Heart left ventricle (tissue), 16 donors: ENCODE measurements around the gene COL27A1. TPM values are rescaled to one million over a fixed set of nuclear protein-coding genes. Genes with fewer than 3 reads are reported as not detected.

Source experiments
- ATAC-seq, 4 donors: fragments of 200-7000 bp; cut with Tn5 transposase; one replicate each; pipeline ENCODE4 v1.9.1; 2020 to 2022; ENCODE audit warnings: moderate library complexity in 4 of 4, mild to moderate bottlenecking in 3 of 4, moderate number of reproducible peaks in 1 of 4
- DNase-seq, 5 donors: peaks; one replicate each; pipeline ENCODE4 v3.0.0-alpha.2; 2020
- H3K27ac ChIP-seq, 12 donors: fragments of 200-600 bp; sonication (generic) in 4 of 12; one replicate each; pipeline versions ENCODE4 v1.5.0 to v1.8.0; 2016 to 2022; ENCODE audit warnings: mild to moderate bottlenecking in 2 of 12
- H3K27me3 ChIP-seq, 9 donors: fragments of 200-600 bp; sonication (generic) in 2 of 9; one replicate each; pipeline versions ENCODE4 v1.5.1 to v1.8.0; 2016 to 2022; ENCODE audit warnings: mild to moderate bottlenecking in 3 of 9
- H3K36me3 ChIP-seq, 9 donors: fragments of 200-600 bp; sonication (generic) in 2 of 9; one replicate each; pipeline versions ENCODE4 v1.5.0 to v1.8.0; 2018 to 2022; ENCODE audit warnings: mild to moderate bottlenecking in 2 of 9
- H3K4me1 ChIP-seq, 12 donors: fragments of 200-600 bp; sonication (generic) in 4 of 12; one replicate each; pipeline versions ENCODE4 v1.5.0 to v1.8.0; 2016 to 2022; ENCODE audit warnings: mild to moderate bottlenecking in 3 of 12
- H3K4me3 ChIP-seq, 12 donors: fragments of 200-600 bp; sonication (generic) in 4 of 12; one replicate each; pipeline versions ENCODE4 v1.5.0 to v1.8.0; 2017 to 2022; ENCODE audit warnings: mild to moderate bottlenecking in 9 of 12, moderate library complexity in 4 of 12
- H3K9me3 ChIP-seq, 12 donors: fragments of 200-600 bp; sonication (generic) in 4 of 12; one replicate each; pipeline versions ENCODE4 v1.5.0 to v1.8.0; 2016 to 2022; ENCODE audit warnings: mild to moderate bottlenecking in 1 of 12
- CTCF ChIP-seq, 12 donors: fragments of 200-600 bp; sonication (generic) in 4 of 12; IDR thresholded peaks; one replicate each; pipeline versions ENCODE4 v1.5.0 to v1.8.0; 2018 to 2022; ENCODE audit warnings: antibody characterized with exemption in 12 of 12, mild to moderate bottlenecking in 5 of 12
- POLR2A ChIP-seq, 2 donors: fragments of 450-650 bp; IDR thresholded peaks; one replicate each; pipeline ENCODE4 v1.6.1; 2017; ENCODE audit warnings: antibody characterized with exemption in 2 of 2, mild to moderate bottlenecking in 2 of 2, moderate library complexity in 2 of 2
- WGBS, 4 donors: extraction: QIAGEN DNeasy Blood & Tissue Kit in 2 of 4; methylation state at CpG; one replicate each; pipeline versions ENCODE4 v1.1.5 to v1.1.7; 2013 to 2018; 5-methylcytosine and 5-hydroxymethylcytosine counted together
- intact Hi-C, 10 donors: fragments of 100-400 bp; cut with DNase I; formaldehyde crosslinking; loops; one replicate each; pipeline versions ENCODE4 v1.11.1 to v1.14.2; 2022
- polyA plus RNA-seq, 2 donors: library from polyadenylated mRNA; stranded (reverse); fragments of 200-250 nt; gene quantifications; one replicate each; pipeline ENCODE4 v1.2.3, GENCODE V29; 2013
- total RNA-seq, 9 donors: library from RNA; depleted of rRNA in 2 of 9; stranded (reverse); fragments of >200 nt in 2 of 9; fragmentation: NEBNext Ultra II Directional in 3 of 9; extraction: Animal tissue kit (Norgen Biotek cat#: 25700) in 3 of 9; gene quantifications; one replicate each; pipeline versions ENCODE4 v1.1.0 to v1.2.4, GENCODE V29; 2016 to 2023
- donor health status: ischemic (EF 13 %, LVEDD 7.1; RV severe dilation, severe dysfunction).
- donor health status: healthy with polysubstance abuse.
- donor health status: DM: no; HTN: yes; CAD: no.
- donor health status: DM: no; HTN: no; CAD: no.
- donor health status: ischemic (EF 25% LVEDD 6.9; RV normal size, moderate dysfunction).
- donor health status: ischemic (EF 25% LVEDD 5.7; RV mildly dilated, moderate dysfunction).
- donor health status: healthy.
- donor health status: DM: yes; HTN: yes; CAD: no.
- donor health status: ischemic (EF 35%, LVEDD 5.7; RV mildly dilated, moderate dysfunction).
- donor health status: nonischemic (EF 11% LVEDD 7.7; RV severe dilation, severe dysfunction).
- donor health status: DM: yes; HTN: yes; CAD: no.
- donor health status: PGD.
- donor health status: ischemic (EF 29% LVEDD 5.4; RV normal size, mild dysfunction).
- donor health status: nonischemic (EF 23%, LVEDD 6.1; RV moderate dilation, normal function).

COL27A1 gene
- total and polyA plus RNA-seq, 11 donors: 2.3 to 14.2 (median 5.2) TPM

DNA sequence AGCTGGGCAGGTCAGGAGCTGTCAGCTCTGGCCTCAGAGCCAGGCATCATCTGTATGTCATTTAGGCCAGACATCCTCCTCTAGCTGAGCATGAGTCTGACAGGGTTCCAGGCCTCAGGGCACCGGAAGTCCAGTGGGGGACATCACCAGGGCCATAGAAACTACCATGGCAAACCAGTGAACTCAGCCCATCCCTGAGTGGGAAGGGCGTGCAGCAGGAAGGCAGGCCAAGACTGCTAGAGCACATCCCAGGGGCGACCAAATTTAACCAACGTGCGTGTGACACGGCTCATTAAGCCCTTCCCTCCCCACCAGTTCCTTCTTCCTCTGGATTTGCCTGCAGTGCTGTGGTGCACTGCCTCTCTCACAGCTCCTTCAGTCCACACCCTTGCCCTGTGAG is 75.9 kb downstream of the COL27A1 start:
- intact Hi-C loops: no loop called here
- Histone ChIP-seq H3K4me1 (peaks cover 0 to 25% (median 3%) of the 10 kb centered on the region in 12 donors), H3K36me3 (no peaks in the 10 kb centered on the region), H3K4me3 (no peak overlapping the region), H3K9me3 (no peaks in the 10 kb centered on the region), H3K27ac (no peak overlapping the region), H3K27me3 (no peaks in the 10 kb centered on the region)
- 69 to 90% (median 85%) methylated on average over 3 to 6 of the region's 6 CpGs; no CpG with 5 or more reads in 1 of the 4 donors for WGBS, 4 donors
- TF ChIP-seq CTCF (IDR thresholded peaks at IDR 0.05) (no peak), POLR2A (IDR thresholded peaks at IDR 0.05) (no peak)
- DNase-seq (no peak), ATAC-seq (no peak)

DNA sequence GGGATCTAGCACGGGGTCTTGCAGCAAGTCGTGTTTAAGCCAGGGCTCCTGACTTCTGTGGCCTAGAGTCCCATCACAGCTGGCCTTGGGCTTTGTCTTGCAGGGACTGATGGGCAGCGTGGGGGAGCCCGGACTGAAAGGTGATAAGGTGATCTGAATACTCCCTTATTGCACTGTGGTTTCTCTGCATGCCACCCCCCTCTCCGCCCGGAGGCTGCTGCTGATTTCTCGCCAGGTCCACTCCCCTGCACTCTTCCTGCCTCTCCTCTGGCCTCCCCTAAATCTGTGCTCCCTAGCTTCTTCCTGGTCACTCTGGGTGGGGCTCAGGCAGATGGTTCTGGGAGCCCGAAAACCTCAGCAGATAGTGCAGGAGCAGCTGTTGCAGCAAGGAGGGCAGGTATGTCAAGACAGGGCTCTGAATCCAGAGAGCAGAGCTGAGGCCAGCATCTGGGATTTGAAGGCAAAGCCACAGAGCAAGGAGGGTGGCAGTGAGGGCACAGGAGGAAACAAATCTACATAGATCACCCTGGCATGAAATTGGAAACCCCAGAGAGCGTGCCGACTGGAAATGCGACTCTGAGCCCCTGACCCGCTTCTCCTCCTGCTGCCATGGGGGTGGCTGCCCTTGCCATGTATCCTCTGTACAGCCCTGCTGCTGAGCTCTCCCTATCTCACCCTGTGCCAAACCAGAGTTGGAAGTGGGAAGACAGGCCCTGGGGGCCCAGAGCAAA is 76.5 kb downstream of the COL27A1 start:
- H3K4me1 ChIP-seq: peaks cover 0 to 30% (median 6%) of the 10 kb centered on the region in 12 donors
- WGBS, 4 donors: 81 to 93% (median 82%) methylated on average over 11 to 12 of the region's 12 CpGs
- no peak overlapping the region for H3K27ac ChIP-seq
- H3K9me3 ChIP-seq: no peaks in the 10 kb centered on the region
- no peak for TF ChIP-seq POLR2A (IDR thresholded peaks at IDR 0.05)
- no peak for TF ChIP-seq CTCF (IDR thresholded peaks at IDR 0.05)
- DNase-seq: no peak
- H3K27me3 ChIP-seq: no peaks in the 10 kb centered on the region
- H3K36me3 ChIP-seq: no peaks in the 10 kb centered on the region
- no peak overlapping the region for H3K4me3 ChIP-seq
- no peak for ATAC-seq
- intact Hi-C loops: no loop called here

DNA sequence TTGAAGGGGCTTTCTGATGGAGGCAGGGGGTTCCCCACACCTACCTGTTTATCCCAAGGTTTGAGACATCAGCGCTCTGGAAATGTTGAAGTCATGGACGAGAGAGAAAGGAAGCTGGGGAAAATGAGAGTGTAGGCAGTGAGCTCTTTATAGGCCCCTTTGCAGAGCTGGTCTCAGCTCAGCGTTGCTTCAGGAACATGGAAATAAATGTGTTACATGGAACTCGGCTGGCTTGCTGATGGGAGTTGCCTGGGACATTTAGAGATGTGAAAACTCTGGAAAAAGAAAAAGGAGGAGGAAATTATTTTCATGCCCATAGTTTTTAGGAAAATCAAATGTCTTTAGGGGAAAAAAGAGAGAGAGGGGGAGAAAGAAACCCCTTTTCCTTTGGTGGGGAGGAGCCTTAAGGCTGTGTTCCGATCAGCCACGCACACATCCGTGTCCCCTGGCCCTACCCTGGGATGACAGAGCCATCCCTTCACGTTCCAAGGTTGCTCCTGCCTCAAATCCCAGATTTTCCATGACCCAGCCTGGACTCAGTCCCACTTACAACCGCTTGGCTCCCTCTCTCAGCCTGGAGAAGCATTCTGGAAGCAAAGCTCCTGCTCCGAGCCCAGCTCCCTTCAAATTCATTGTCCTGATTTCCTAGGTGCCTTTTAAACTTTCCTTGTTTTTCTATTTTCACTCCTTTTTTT is 78.3 kb downstream of the COL27A1 start:
- TF ChIP-seq CTCF (IDR thresholded peaks at IDR 0.05): no peak
- TF ChIP-seq POLR2A (IDR thresholded peaks at IDR 0.05): no peak
- Histone ChIP-seq H3K9me3 (no peaks in the 10 kb centered on the region), H3K4me1 (peaks cover 0 to 43% (median 17%) of the 10 kb centered on the region in 12 donors), H3K36me3 (no peaks in the 10 kb centered on the region), H3K27me3 (no peaks in the 10 kb centered on the region), H3K4me3 (no peak overlapping the region), H3K27ac (peak overlapping the region in 6 of 12 donors; percentile 37 to 64 (median 50))
- WGBS, 4 donors: 59 to 70% (median 64%) methylated on average over 10 of the region's 10 CpGs
- DNase-seq (peak in 3 of 5 donors; percentile 48 to 70 (median 57)), ATAC-seq (peak in 2 of 4 donors; percentile 55 to 62)
- intact Hi-C loops: no loop called here

DNA sequence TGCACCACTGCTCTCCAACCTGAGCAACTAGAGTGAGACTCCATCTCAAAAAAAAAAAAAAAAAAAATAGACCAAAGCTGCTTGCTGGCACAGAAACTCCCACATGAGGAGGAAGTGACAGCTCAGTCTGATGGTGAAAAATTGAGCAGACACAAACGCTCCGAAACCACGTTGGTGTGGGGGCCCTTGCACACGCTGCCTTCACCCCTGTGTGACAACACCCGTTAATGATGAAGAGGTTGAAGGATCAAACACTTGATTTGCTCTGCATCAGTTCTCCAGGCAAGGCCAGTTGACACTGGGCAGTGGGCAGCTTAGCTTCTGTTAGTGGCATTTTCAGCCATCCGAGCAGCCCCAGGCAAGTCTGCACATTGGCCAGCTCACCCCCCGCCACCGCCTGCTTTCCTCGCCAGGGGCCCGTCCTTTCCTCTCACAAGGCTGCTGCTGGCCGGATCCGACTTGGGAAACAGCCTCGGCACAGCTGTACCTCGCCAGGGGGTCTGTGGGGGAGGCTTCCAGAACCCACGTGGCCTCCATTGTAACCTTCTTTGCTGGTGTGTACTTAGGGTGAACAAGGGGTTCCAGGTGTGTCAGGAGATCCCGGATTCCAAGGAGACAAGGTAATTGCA is 79.8 kb downstream of the COL27A1 start:
- H3K9me3 ChIP-seq: no peaks in the 10 kb centered on the region
- H3K36me3 ChIP-seq: no peaks in the 10 kb centered on the region
- H3K27me3 ChIP-seq: no peaks in the 10 kb centered on the region
- ATAC-seq (no peak), DNase-seq (peak in 1 of 5 donors; percentile 30)
- no peak overlapping the region for H3K27ac ChIP-seq
- no peak overlapping the region for H3K4me3 ChIP-seq
- H3K4me1 ChIP-seq: peaks cover 0 to 56% (median 28%) of the 10 kb centered on the region in 12 donors
- 60 to 81% (median 72%) methylated on average over 15 to 16 of the region's 16 CpGs for WGBS, 4 donors
- TF ChIP-seq POLR2A (IDR thresholded peaks at IDR 0.05) (no peak), CTCF (IDR thresholded peaks at IDR 0.05) (no peak)
- intact Hi-C loops: loop anchor here in 4 of 10 donors (5.0 kb wide), 3 partner anchors 58 to 78 kb away; partner anchors contain the start of gene COL27A1 (in 2 of the 4)
